Measurements from ENCODE around the gene SUPV3L1. TPM values are rescaled to one million over a fixed set of nuclear protein-coding genes. Genes with fewer than 3 reads are reported as not detected.

SUPV3L1 gene
- polyA plus RNA-seq, 1 donor from 2014 or later: 33.3 TPM

DNA sequence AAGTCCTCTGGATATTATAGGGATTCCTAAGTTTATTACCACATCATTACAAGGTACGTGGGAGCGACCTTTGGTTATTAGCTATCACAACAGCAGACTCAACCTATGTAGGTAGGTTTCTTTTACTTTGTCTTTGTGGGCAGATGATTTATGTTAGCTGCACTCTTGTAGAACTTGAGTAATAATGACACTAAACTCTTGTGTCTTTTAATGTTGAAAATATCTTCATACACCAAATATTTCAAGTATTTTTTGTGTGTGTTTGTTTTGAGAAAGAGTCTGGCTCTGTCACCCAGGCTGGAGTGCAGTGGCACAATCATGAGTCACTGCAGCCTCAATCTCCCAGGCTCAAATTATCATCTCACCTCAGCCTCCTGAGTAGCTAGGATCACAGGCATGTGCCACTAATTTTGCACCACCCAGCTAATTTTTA is 19.2 kb upstream of the SUPV3L1 start:
- Histone ChIP-seq H3F3A (ENCODE audit: insufficient read depth, low read length, poor library complexity, severe bottlenecking) (no peaks in the 10 kb centered on the region), H3K9me3 (ENCODE audit: low read length) (no peaks in the 10 kb centered on the region), H3K4me2 (ENCODE audit: low read length) (no peak overlapping the region), H3K79me2 (replicated peaks; ENCODE audit: insufficient read depth, low read length) (no peaks in the 10 kb centered on the region), H4K20me1 (ENCODE audit: insufficient read depth) (no peaks in the 10 kb centered on the region), H3K27ac (ENCODE audit: low read length) (no peak overlapping the region), H2AFZ (ENCODE audit: low read depth, low read length) (no peak overlapping the region), H3K9ac (ENCODE audit: low read length) (no peak overlapping the region), H3K9me2 (ENCODE audit: insufficient read depth, low read length) (no peaks in the 10 kb centered on the region), H3K36me3 (ENCODE audit: insufficient read depth, low read length) (no peaks in the 10 kb centered on the region), H3K27me3 (ENCODE audit: insufficient read depth, low read depth, low read length) (no peaks in the 10 kb centered on the region), H3K4me3 (ENCODE audit: low read length) (no peak overlapping the region)
- TF ChIP-seq, protein P1, sequence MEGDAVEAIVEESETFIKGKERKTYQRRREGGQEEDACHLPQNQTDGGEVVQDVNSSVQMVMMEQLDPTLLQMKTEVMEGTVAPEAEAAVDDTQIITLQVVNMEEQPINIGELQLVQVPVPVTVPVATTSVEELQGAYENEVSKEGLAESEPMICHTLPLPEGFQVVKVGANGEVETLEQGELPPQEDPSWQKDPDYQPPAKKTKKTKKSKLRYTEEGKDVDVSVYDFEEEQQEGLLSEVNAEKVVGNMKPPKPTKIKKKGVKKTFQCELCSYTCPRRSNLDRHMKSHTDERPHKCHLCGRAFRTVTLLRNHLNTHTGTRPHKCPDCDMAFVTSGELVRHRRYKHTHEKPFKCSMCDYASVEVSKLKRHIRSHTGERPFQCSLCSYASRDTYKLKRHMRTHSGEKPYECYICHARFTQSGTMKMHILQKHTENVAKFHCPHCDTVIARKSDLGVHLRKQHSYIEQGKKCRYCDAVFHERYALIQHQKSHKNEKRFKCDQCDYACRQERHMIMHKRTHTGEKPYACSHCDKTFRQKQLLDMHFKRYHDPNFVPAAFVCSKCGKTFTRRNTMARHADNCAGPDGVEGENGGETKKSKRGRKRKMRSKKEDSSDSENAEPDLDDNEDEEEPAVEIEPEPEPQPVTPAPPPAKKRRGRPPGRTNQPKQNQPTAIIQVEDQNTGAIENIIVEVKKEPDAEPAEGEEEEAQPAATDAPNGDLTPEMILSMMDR (IDR thresholded peaks at IDR 0.05; ENCODE audit: poor library complexity, severe bottlenecking): no peak
- no peak for TF ChIP-seq POLR2AphosphoS5 (IDR thresholded peaks at IDR 0.05)
- TF ChIP-seq, protein P2, sequence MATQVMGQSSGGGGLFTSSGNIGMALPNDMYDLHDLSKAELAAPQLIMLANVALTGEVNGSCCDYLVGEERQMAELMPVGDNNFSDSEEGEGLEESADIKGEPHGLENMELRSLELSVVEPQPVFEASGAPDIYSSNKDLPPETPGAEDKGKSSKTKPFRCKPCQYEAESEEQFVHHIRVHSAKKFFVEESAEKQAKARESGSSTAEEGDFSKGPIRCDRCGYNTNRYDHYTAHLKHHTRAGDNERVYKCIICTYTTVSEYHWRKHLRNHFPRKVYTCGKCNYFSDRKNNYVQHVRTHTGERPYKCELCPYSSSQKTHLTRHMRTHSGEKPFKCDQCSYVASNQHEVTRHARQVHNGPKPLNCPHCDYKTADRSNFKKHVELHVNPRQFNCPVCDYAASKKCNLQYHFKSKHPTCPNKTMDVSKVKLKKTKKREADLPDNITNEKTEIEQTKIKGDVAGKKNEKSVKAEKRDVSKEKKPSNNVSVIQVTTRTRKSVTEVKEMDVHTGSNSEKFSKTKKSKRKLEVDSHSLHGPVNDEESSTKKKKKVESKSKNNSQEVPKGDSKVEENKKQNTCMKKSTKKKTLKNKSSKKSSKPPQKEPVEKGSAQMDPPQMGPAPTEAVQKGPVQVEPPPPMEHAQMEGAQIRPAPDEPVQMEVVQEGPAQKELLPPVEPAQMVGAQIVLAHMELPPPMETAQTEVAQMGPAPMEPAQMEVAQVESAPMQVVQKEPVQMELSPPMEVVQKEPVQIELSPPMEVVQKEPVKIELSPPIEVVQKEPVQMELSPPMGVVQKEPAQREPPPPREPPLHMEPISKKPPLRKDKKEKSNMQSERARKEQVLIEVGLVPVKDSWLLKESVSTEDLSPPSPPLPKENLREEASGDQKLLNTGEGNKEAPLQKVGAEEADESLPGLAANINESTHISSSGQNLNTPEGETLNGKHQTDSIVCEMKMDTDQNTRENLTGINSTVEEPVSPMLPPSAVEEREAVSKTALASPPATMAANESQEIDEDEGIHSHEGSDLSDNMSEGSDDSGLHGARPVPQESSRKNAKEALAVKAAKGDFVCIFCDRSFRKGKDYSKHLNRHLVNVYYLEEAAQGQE (IDR thresholded peaks at IDR 0.05; ENCODE audit: borderline replicate concordance): no peak
- TF ChIP-seq RAD21 (conservative IDR thresholded peaks at IDR 0.05): no peak
- TF ChIP-seq MXI1 (conservative IDR thresholded peaks at IDR 0.05; ENCODE audit: poor library complexity, severe bottlenecking): no peak
- no peak for TF ChIP-seq TAF1 (IDR thresholded peaks at IDR 0.05; ENCODE audit: low read depth)
- no peak for TF ChIP-seq EP300 (conservative IDR thresholded peaks at IDR 0.05; ENCODE audit: poor library complexity, severe bottlenecking)
- no peak for TF ChIP-seq SMC3 (conservative IDR thresholded peaks at IDR 0.05; ENCODE audit: poor library complexity)
- no peak for TF ChIP-seq EZH2 (IDR thresholded peaks at IDR 0.05; ENCODE audit: borderline replicate concordance, insufficient read depth, low read length, poor library complexity, severe bottlenecking)

DNA sequence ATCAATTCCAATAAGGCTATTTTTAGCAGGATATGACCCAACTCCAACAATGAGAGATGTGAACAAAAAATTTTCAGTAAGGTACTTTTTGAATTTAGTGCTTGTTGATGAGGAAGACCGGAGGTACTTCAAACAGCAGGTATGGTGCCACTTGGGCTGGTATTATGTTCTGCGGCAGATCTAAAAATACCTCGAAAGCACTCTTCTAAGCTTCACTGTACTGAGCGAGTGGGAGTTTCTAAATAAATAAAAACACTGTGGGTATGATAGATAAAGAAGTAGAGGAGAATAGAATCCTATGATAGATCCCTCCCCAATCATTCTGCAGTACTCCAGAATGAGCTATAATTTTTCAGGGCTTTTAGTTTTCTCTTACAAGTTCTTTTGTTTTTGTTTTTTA is 11.5 kb upstream of the SUPV3L1 start:
- Histone ChIP-seq H4K20me1 (ENCODE audit: insufficient read depth) (no peaks in the 10 kb centered on the region), H3F3A (ENCODE audit: insufficient read depth, low read length, poor library complexity, severe bottlenecking) (no peaks in the 10 kb centered on the region), H3K9ac (ENCODE audit: low read length) (no peak overlapping the region), H3K9me2 (ENCODE audit: insufficient read depth, low read length) (no peaks in the 10 kb centered on the region), H3K4me3 (ENCODE audit: low read length) (no peak overlapping the region), H3K27ac (ENCODE audit: low read length) (no peak overlapping the region), H3K79me2 (replicated peaks; ENCODE audit: insufficient read depth, low read length) (no peaks in the 10 kb centered on the region), H2AFZ (ENCODE audit: low read depth, low read length) (no peak overlapping the region), H3K4me2 (ENCODE audit: low read length) (no peak overlapping the region), H3K36me3 (ENCODE audit: insufficient read depth, low read length) (no peaks in the 10 kb centered on the region), H3K9me3 (ENCODE audit: low read length) (no peaks in the 10 kb centered on the region), H3K27me3 (ENCODE audit: insufficient read depth, low read depth, low read length) (no peaks in the 10 kb centered on the region)
- TF ChIP-seq EZH2 (IDR thresholded peaks at IDR 0.05; ENCODE audit: borderline replicate concordance, insufficient read depth, low read length, poor library complexity, severe bottlenecking): no peak
- TF ChIP-seq POLR2AphosphoS5 (IDR thresholded peaks at IDR 0.05): no peak
